DMS53 treated with DMSO at 0.1 percent for 48 hours (cell line): ENCODE measurements around the gene NEDD4L.

Experiments used
- DNase-seq: peaks from one replicate; lab custom pipeline; 2025; ENCODE audit not compliant: unreplicated experiment; lab: John Stamatoyannopoulos, UW

Gene NEDD4L

DNA sequence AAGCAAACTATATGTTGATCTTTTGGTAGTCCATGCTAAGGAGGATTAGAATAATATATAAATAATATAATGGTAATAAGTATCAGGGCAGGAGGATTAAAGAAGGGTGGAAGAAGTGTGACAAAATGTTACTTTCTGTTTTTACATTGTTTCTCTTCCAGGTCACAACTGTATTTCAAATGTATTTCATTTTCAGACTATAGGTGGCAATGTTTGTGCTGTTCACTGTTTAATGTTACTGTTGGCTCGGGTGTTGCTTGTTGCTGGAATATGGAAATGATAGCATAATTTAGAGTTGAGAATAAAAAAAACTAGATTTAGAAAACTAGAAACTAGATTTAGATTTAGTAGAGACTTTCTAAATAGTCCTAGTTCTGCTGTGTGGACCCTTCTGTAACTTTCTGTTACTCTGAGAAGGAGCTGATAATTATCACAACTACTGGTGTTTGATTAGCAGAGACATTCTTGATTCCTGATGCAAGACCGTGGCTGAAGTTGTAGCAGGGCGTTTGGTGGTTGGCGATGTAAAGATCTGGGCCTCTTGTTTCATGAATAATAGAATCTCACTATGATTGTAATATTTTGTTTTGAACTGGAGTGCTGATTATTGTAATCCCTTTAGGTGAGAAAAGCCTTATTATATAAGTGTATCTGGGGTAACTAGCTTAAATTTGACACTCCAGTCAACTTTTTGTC is 7.9 kb downstream of the NEDD4L start:
- DNase-seq: peak; percentile 22

DNA sequence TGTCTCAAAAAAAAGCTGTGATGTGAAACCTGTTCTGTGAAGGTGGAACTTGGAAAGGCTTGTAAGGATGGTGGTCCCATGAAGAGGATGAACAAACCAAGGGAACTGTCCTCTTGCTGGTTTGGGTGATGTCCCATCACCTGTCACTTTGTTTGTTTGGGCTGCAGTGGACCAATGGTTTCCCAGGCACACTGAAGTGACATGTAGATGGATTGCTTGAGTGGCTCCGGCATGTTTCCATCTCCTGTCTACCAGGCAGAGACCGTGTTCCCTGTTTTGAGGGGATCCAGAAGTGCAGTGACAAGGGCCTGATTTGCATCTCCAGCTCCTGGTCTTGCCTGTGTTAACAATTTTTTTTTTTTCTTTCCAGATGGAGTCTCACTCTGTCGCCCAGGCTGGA is 8.9 kb downstream of the NEDD4L start:
- DNase-seq: no peak

DNA sequence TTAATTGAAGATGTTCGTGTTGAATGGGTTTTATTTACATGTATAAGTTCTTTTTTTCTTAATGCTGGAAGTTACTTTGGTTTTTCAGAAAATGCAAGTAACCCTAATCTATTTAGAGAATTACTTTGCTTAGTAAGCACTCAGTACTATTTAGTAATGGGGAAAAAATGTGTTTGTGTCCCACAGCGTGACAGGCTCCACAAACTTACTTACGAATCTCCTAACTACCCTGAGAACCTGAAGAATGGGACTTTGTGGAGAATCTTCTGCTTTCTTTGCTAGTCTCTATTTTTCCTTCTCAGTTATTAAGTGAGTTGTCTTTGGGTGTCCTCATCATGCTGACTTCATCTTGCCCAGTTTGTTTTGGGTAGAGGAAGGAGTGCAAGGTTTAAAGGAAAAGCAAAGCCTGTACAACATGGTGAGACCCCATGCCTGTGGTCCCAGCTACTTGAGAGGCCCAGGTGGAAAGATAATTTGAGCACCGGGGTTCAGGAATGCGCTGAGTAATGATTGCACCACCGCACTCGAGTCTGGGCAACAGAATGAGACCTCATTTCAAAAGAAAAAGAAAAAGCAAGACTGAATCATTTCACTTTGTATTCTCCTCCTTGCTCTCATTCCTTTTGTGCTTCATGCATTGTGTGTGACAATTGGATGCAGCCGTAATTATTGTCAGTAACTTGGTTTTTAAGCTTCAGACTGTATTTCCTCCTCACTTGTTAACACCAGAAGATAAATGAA is 10.2 kb downstream of the NEDD4L start:
- DNase-seq: no peak

DNA sequence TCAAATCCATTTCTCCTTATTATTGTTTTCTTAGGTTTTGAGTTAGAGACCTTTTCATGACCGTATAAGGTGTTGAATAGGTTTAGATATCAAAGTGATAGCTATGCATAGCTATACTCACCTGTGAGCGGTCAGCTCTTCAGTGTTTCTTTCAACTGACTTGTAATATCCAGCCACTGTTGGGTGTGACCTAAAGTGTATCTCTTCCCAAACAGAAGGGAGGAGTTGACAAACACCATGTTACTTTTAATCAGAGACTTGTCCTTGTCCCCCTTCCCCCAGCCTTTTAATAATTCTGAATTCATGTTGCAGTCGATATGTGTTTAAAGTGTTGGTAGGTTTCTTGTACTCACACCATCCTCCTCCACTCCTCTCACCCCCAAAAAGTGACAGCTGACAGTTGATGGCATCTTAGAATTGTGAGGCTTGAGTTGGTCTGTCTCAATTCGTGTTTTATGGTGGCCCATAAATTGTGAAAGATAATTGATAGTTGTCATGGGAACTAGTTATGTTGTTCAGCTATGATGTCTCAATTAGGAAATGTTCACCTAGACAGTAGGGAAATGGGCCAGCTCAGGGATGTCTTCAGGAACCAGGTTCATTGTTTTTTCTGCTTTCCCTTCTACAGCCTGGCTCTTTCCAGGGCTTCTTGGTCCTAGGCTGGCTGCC is 12.0 kb downstream of the NEDD4L start:
- no peak for DNase-seq

DNA sequence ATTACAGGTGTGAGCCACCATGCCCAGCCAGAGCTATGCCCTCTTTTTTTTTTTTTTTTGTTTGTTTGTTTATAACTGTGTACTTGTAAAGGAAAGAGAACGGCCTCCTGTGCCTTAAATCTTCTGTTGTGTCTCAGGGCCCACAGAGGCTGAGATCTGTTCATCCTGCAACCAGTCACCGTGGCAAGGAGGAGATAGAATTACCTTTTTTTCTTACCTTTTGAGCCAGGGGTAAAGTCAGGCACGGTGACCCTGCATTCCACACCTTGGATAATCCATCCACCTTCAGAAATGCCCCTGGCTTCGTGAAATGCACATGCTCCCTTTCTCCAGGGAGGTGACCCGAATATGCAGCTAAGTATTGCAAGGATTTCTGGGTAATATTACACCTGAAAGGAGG is 12.8 kb downstream of the NEDD4L start:
- DNase-seq: no peak

DNA sequence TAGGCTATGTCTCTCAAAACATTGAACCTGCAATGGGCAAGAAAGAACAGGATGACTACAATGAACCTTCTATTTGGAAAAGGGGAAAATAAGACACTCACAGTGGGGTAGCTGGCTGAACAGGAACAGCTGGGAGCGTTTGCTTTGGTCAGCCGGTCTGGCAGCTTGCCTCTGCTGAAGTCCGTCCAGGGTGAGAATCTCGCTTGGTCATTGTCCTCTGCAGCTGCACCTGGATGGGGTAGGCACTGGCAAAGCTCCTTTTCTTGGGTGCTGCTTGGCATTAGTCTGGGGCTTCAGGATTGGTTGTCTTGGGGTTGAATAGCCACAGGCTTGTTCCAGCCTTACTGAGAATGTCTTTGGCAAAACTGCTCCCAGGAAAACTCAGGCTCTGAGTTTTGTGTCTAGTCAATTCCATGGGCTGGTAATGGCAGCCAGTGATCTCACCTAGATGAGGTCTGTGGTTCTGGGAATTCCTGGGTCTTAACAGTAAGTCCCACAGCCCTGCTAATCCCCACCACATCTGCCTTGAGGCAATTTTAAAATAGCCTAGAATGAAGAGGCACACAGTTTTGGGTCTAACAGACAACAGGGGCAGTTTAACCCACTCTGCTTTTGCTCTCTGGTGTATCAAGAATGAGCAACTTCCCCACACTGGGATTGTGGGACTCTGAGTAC is 13.4 kb downstream of the NEDD4L start:
- DNase-seq: no peak

DNA sequence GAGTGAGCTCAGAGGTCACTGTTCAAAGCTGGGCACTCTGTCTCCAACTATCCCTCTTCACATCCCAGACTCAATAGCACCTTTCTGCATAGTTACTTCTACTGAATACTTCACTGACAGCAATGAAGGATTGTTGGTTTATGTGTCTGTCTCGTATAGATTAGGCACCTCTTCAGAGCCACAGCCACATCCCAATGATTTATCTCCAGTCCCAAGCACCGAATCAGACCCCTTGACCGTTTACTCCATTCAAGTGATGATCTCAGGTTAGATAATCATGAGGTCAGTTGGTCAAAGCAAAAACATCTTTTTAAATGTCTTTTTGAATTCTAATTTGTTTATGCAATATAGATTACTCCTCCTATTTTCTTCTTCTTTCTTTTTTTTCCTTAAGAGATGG is 14.7 kb downstream of the NEDD4L start:
- DNase-seq: peak; percentile 36

DNA sequence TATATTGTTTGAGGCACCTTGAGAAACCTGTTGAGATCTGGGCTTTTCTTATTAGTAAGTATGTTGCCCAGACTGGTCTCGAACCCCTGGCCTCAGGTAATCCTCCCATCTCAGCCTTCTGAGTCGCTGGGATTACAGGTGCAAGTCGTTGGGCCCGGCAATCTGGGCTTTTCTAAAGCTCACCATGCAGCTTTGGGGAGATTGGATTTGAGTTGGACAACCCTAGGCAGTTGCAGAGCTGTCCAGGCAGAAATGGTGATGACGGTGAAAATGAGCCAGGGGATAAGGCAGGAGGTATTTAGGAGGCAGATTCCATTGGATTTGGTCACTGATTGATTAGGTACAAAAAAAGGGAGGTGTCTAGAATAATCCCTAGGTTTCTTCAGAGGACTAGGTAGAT is 16.2 kb downstream of the NEDD4L start:
- DNase-seq: no peak

DNA sequence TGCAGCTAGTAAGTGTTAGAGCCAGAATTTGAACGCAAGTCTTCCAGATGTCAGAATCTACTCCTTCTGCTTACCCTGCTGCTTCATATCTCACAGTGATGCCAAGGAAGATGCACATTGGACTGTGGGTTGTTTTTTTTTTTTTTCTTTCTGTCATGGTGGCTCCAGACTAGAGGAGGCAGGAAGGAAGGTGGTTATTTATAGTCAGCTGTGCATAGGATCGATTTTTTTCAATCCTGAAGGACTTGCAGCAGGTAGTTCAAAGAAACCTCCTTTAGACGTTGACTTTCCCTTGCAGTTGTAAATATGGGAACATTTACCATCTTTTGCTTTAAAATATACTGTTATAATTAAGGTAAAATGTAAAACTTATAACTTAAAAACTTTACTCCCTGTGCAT is 17.3 kb downstream of the NEDD4L start:
- no peak for DNase-seq

DNA sequence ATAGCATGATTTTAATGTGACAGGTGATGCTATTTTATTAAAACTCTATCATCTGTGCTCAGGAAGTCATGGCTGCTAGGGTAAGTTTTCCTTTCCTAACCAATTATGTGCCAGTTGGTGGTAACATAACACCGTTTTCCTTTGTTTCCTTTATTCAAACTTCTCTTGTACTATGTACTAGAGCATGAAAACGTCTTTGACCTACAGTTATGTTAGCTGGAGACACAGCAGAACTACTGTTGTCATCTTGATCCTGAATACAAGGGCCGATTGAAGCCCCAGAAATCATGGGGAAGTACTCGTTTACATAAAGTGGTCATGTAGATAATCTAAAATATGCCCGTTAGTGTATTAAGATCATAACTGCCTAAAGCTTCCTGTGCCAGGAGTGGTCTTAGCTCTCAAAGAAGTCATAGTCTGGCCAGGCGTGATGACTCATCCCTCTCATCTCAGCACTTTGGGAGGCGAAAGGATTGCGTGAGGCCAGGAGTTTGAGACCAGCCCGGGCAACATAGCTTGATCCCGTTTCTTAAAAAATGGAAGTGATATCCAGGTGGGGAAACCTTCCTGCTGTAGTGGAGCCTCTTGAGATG is 20.5 kb downstream of the NEDD4L start:
- no peak for DNase-seq

DNA sequence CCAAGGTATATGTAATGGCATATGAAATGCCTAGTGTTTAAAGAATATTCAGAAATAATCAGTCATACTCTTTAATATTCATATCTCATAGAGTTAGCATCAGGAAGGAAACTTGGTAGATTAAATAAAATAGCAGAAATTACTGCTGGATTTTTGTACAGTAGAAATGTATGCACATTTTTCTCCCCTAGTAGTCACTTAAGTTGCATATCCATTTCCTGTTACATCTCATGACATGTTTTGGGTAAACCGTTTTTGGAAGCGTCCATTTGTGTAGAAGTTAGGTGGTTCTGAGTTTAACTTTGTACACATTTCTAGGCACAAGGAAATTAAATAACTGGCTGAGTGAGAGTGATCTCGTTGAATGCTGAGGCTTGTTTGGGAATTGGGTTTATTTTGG is 21.9 kb downstream of the NEDD4L start:
- no peak for DNase-seq

DNA sequence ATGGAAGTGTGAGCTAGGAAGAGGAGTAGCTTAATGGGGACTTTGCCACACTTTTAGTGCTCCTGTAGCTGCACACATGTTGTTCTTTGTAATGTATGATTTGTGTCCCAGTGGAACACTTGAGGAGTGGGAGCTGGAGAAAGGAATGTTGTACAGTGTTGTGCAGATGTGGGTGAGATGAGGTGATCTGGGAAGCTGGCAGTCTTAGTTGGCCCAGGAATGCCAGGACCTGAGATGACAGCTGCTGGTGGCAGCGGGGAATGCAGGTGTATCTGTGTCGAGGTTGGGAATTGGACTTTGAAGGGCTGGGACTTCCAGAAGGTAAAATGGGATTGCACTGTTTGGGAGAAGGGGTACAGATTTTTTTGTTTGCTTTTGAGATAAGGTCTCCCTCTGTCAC is 23.6 kb downstream of the NEDD4L start:
- no peak for DNase-seq

DNA sequence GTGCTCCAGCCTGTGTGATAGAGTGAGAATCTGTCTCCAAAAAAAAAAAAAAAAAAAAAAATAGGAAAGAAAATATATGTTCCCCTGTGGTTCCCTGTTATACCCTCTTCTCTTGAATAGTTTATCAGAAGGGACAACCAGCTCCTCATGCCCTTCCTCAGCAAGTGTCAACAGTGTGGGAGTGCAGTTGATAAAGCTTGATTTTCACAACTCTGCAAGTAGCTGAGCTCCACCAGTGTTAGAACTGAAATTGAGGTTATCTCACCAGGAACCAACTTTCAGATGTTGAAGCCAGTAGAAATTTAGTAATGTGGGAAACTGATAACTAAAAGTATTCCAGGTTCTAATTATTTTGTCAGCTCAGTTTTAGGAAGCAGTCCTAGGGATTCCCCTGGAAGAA is 25.1 kb downstream of the NEDD4L start:
- DNase-seq: no peak

DNA sequence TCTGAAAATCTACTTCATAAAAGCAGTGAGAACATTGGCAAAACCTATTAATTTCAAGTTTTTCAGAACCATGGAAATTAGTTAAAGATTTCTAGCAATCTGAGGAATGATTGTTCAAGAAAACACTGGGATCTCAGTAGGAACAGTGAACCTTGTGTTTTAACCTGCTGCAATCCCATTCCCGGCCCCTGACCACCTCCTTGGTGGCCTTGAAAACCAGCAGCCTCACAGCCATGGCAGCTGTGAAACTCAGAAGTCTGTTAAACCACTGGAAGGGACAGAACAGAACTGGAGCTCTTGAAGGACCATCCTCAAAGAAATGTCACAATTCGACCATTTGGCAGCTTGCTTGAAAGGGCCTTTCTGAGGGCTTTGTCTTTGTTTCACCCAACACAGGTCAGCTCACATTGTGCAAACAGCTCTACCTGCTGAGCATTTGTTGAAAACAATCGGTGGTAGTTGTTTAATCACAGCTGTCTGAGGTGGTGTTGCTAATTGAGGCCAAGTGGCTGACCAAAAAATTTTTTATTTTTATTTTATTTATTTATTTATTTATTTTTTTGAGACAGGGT is 25.8 kb downstream of the NEDD4L start:
- DNase-seq: no peak

DNA sequence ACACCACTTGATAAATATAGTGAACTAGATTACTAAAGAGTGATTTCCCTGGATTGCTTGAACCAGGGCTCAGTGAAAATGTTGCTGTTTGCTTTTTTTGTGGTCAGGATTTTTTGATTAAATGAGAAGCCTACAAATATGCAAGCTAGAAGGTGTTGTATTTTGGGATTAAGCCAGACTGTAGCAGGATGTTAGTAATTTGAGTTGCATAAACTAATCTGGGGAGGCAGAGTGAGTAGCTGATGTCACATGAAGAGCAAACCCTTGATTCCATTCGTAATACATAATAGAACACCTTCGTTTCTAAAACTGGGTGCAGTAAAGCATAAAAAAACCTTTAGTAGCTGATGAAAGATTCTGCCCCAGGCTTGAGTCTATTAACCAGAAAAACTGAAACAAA is 32.0 kb downstream of the NEDD4L start:
- DNase-seq: no peak

DNA sequence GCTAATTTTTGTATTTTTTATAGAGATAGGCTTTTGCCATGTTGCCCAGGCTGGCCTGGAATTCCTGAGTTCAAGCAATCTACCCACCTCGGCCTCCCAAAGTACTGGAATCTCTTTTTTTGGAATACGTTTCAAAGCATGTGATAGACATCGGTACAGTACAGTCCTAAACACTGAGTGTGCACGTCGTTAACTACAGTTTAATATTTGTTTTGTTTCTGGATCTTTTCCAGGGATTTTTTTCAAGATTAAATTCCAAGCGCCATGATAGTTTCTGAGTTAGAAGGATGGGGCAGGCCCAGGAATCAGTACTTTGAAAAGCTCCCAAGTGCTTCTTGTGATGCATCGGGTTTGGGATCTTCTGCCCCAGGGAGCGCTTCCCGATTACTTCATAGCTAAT is 33.3 kb downstream of the NEDD4L start:
- no peak for DNase-seq

DNA sequence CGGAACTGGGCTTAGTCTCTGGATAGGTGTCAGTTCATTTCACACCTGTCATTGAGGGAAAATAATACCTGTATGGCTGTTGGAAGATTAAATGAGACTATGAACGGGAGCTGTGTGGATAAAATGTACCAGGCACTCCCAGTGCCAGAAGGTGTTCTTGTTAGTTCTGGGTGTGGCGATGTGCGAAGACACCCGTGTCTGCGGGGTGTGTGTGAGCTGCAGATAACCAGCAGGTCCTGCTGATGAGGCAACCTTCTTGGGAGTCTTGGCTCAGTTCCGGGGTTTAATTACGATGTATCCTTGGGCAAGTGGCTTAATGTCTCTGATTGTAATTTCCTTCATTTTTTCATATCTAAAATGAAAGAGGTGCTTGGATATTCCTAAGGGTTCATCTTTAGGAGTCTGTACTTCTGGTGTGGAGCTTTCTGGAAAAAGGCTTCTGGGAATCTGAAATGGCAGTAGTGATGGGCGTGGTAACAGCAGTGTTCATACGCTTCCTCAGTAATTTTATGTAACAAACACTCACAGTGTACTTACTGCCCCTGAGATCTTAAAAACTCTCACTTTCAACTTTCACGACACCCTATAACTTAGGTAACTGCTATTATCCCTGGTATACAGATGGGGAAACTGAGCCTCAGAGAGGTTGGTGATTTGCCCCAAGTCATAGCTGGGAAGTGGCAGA is 35.0 kb downstream of the NEDD4L start:
- no peak for DNase-seq

DNA sequence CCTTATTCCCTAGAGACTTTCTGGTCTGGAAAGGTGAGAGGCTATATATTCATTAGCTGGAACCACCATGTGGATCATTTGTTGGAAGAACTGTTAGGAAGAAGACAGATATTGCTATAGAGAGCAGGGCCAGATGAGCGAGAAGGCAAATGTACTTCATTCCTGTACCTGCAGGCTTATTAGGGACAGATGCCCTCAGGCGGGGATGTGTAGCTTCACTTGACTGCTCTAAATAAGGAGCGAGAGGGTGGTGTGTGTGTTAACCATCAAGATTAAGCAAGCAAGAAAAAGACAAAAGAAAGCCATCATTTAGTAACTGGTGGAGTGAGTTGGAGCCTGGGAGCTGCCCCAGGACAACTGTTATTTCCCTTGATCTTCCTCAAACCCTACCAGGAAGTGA is 36.4 kb downstream of the NEDD4L start:
- no peak for DNase-seq

DNA sequence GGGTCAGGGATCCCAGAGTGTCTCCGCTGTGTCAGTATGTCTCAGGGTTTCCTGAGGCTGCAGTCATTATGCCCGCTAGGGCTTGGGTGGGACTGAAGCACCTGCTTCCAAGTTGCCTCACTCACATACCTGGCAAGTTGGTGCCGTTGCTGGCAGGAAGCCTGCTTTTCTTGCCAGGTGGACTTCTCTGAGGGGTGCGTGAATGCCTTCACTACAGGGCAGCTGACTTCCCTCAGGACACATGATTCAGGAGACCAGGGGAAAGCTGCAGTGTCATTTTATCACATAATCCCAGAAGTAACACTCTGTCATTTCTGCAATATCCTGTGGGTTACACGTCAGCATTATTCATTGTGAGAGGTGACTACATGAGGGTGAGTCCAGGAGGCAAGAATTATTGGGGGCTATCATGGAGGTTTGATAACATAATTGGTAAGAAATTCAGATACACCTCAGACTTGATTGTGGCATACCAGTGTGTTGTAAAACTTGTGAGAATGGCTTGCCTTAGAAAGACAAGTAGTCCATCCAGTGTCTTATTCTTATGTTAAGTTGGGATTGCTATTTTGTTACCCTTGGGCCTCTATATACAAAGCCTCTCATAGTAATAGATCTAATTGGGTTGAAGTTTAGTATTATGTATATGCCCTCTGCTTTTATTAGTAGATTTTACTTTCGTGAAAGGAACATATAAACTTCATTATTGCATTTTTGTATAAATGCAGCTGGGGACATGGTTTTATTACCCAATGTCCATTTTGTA is 44.1 kb downstream of the NEDD4L start:
- DNase-seq: peak; percentile 62

DNA sequence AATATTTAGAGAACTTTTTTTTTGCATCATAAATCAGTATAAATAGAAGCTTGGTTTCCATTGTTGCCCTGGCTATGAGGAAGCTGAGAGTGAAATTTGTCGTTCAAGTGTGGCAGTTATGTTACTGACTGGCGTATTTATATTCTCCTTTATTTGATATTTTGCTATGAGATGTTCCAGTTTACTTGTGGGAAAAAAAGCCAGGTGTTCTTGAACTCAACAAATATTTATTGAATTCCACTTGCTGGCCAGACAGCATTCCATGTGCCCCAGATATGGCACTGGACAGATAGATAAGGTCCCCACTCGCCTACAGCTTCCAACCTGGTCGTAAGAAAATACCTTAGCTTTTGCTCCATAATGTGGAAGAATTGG is 44.7 kb downstream of the NEDD4L start:
- DNase-seq: peak; percentile 62
